ENCODE results near the gene C10orf62.

The C10orf62 gene

GRCh38 chr10:97632949-97633884 is 43.7 kb downstream of the C10orf62 start, which contains the start of gene MORN4 (continued):
- TF ChIP-seq ATF2 (tag by site-specific recombination; IDR thresholded peaks at IDR 0.05; ENCODE audit: low read depth), result no peak
- no peak for TF ChIP-seq ZNF121 (tag by site-specific recombination; IDR thresholded peaks at IDR 0.05)
- TF ChIP-seq ZFP37 (tag by site-specific recombination; IDR thresholded peaks at IDR 0.05), result peak; percentile 67; the same call in 1 of the 2 replicates
- TF ChIP-seq ZNF24 (tag by site-specific recombination; IDR thresholded peaks at IDR 0.05), result no peak; the same call in 1 of the 2 replicates
- TF ChIP-seq TCF7L2 (IDR thresholded peaks at IDR 0.05; ENCODE audit: borderline replicate concordance, low read depth, low read length), result no peak
- TF ChIP-seq ZNF302 (tag by site-specific recombination; IDR thresholded peaks at IDR 0.05; ENCODE audit: low read depth), result no peak
- no peak for TF ChIP-seq ZNF350 (tag by site-specific recombination; IDR thresholded peaks at IDR 0.05)
- TF ChIP-seq, protein P1, sequence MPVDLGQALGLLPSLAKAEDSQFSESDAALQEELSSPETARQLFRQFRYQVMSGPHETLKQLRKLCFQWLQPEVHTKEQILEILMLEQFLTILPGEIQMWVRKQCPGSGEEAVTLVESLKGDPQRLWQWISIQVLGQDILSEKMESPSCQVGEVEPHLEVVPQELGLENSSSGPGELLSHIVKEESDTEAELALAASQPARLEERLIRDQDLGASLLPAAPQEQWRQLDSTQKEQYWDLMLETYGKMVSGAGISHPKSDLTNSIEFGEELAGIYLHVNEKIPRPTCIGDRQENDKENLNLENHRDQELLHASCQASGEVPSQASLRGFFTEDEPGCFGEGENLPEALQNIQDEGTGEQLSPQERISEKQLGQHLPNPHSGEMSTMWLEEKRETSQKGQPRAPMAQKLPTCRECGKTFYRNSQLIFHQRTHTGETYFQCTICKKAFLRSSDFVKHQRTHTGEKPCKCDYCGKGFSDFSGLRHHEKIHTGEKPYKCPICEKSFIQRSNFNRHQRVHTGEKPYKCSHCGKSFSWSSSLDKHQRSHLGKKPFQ (tag by site-specific recombination; IDR thresholded peaks at IDR 0.05), result peak; percentile 70
- TF ChIP-seq, protein P2, sequence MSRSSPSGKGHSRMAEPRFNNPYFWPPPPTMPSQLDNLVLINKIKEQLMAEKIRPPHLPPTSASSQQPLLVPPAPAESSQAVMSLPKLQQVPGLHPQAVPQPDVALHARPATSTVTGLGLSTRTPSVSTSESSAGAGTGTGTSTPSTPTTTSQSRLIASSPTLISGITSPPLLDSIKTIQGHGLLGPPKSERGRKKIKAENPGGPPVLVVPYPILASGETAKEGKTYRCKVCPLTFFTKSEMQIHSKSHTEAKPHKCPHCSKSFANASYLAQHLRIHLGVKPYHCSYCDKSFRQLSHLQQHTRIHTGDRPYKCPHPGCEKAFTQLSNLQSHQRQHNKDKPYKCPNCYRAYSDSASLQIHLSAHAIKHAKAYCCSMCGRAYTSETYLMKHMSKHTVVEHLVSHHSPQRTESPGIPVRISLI (tag by site-specific recombination; IDR thresholded peaks at IDR 0.05), result no peak
- TF ChIP-seq HOXA7 (CRISPR knock-in tag; IDR thresholded peaks at IDR 0.05; ENCODE audit: borderline replicate concordance), result no peak
- TF ChIP-seq SP3 (tag by site-specific recombination; IDR thresholded peaks at IDR 0.05), result peak; percentile 80
- TF ChIP-seq ZNF23 (tag by site-specific recombination; IDR thresholded peaks at IDR 0.05; ENCODE audit: borderline replicate concordance), result no peak
- TF ChIP-seq ZNF112 (tag by site-specific recombination; IDR thresholded peaks at IDR 0.05), result no peak
- TF ChIP-seq ZNF660 (tag by site-specific recombination; IDR thresholded peaks at IDR 0.05), result 0 out of 2 replicates have a peak, but pooled peaks have one; percentile 9
- TF ChIP-seq KLF1 (tag by site-specific recombination; IDR thresholded peaks at IDR 0.05), result no peak; the same call in 1 of the 2 replicates
- TF ChIP-seq GLIS1 (tag by site-specific recombination; IDR thresholded peaks at IDR 0.05), result peak; percentile 82
- peak; percentile 69 for TF ChIP-seq ZIC2 (tag by site-specific recombination; IDR thresholded peaks at IDR 0.05)
- TF ChIP-seq PRDM2 (tag by site-specific recombination; IDR thresholded peaks at IDR 0.05; ENCODE audit: borderline replicate concordance), result no peak
- TF ChIP-seq ZNF791 (tag by site-specific recombination; IDR thresholded peaks at IDR 0.05), result no peak
- peak; percentile 100 for TF ChIP-seq YY2 (tag by site-specific recombination; IDR thresholded peaks at IDR 0.05)
- TF ChIP-seq ZNF274 (IDR thresholded peaks at IDR 0.05; ENCODE audit: low read length), result no peak
- TF ChIP-seq ZNF274 (tag by site-specific recombination; IDR thresholded peaks at IDR 0.05; ENCODE audit: borderline replicate concordance), result no peak
- TF ChIP-seq ZNF169 (tag by site-specific recombination; IDR thresholded peaks at IDR 0.05), result no peak
- TF ChIP-seq ZNF626 (tag by site-specific recombination; IDR thresholded peaks at IDR 0.05), result no peak
- TF ChIP-seq ZNF155 (tag by site-specific recombination; IDR thresholded peaks at IDR 0.05), result no peak
- no peak for TF ChIP-seq ZBTB1 (tag by site-specific recombination; IDR thresholded peaks at IDR 0.05)

Measured in HEK293 (cell line).